HepG2 (cell line): ENCODE measurements around the gene KCTD16. TPM values are rescaled to one million over a fixed set of nuclear protein-coding genes. Genes with fewer than 3 reads are reported as not detected.

Experiments used
- ATAC-seq: fragments of 200-7000 bp; cut with Tn5 transposase; 3 replicates; pipeline ENCODE4 v1.9.1; 2020; ENCODE audit warnings: mild to moderate bottlenecking, moderate library complexity
- BruUV-seq: library from RNA; stranded (reverse); fragments of 400-500 nt; replicated peaks from 2 replicates; lab custom pipeline; 2021; lab: Mats Ljungman, UMichigan
- CTCF ChIA-PET: fragments of 300-600 bp; formaldehyde crosslinking; extraction: SDS; loops from one replicate; lab custom pipeline; 2021; ENCODE audit warnings: low total read pairs, inconsistent platforms, low intra/inter-chr PET ratio; lab: Yijun Ruan, JAX
- POLR2A ChIA-PET: fragments of 350-600 bp; sonication (Branson Sonifier 250); formaldehyde crosslinking; loops from one replicate; lab custom pipeline; 2020; ENCODE audit warnings: antibody characterized with exemption, inconsistent platforms; lab: Yijun Ruan, JAX
- DNase-seq: peaks from one replicate; pipeline ENCODE4 v3.0.0-alpha.2; 2015; ENCODE audit warnings: low spot score
- FAIRE-seq: peaks from 3 replicates; lab custom pipeline; 2011; peaks lifted over from hg19 to GRCh38; lab: Jason Lieb, UNC
- H2AFZ ChIP-seq: one replicate; pipeline ENCODE4 v1.6.1; 2011; ENCODE audit warnings: low read length, inconsistent platforms
- H3K27ac ChIP-seq: fragments of 300-600 bp; 3 replicates; pipeline ENCODE4 v1.8.0; 2011; ENCODE audit warnings: mixed run types, mild to moderate bottlenecking, mixed read lengths, low read length, inconsistent platforms; ENCODE audit not compliant: insufficient read depth; ENCODE audit errors: extremely low read length
- H3K27me3 ChIP-seq, 2 experiments: fragments of 200-600 bp in 1 of 2; 2 replicates in 1 of 2; 3 replicates in 1 of 2; pipeline versions ENCODE4 v1.6.0 to v1.8.0; 2011; ENCODE audit warnings: low read length in 2 of 2, mild to moderate bottlenecking in 2 of 2, moderate library complexity in 2 of 2, inconsistent platforms in 1 of 2; ENCODE audit not compliant: insufficient read depth in 2 of 2, control insufficient read depth in 1 of 2
- H3K36me3 ChIP-seq, 2 experiments: fragments of 200-600 bp in 1 of 2; replicated peaks in 1 of 2; 2 replicates in 1 of 2; 3 replicates in 1 of 2; pipeline versions ENCODE4 v1.5.1 to v1.8.0; 2011; ENCODE audit warnings: low read length in 2 of 2, inconsistent platforms in 1 of 2; ENCODE audit not compliant: insufficient read depth in 2 of 2, control insufficient read depth in 1 of 2
- H3K4me1 ChIP-seq: 2 replicates; pipeline ENCODE4 v1.5.1; 2012; ENCODE audit warnings: low read length, inconsistent platforms; ENCODE audit not compliant: insufficient read depth
- H3K4me2 ChIP-seq: 2 replicates; pipeline ENCODE4 v1.6.0; 2011; ENCODE audit warnings: low read depth, low read length, inconsistent platforms
- H3K4me3 ChIP-seq, 3 experiments: fragments of 200-600 bp in 1 of 3; sonication (generic), shearing (Covaris generic) in 1 of 3; replicated peaks in 1 of 3; 2 replicates each; pipeline ENCODE4 v1.5.1; 2011 to 2016; ENCODE audit warnings: low read length in 3 of 3, inconsistent platforms in 2 of 3, low read depth in 2 of 3, mild to moderate bottlenecking in 2 of 3, control low read depth in 1 of 3, mixed read lengths in 1 of 3; ENCODE audit not compliant: insufficient read depth in 1 of 3
- H3K79me2 ChIP-seq: one replicate; pipeline ENCODE4 v1.6.1; 2011; ENCODE audit warnings: low read length, inconsistent platforms; ENCODE audit not compliant: insufficient read depth
- H3K9ac ChIP-seq: 2 replicates; pipeline ENCODE4 v1.6.0; 2011; ENCODE audit warnings: mild to moderate bottlenecking, low read depth, low read length, inconsistent platforms; ENCODE audit not compliant: insufficient read depth
- H3K9me3 ChIP-seq: 2 replicates; pipeline ENCODE4 v1.5.1; 2012; ENCODE audit warnings: mild to moderate bottlenecking, low read length
- H4K20me1 ChIP-seq: 2 replicates; pipeline ENCODE4 v1.6.0; 2011; ENCODE audit warnings: inconsistent platforms, mild to moderate bottlenecking, low read length, moderate library complexity; ENCODE audit not compliant: insufficient read depth
- POLR2G ChIP-seq: fragments of 200-400 bp; formaldehyde crosslinking; IDR thresholded peaks from 2 replicates; pipeline ENCODE4 v1.6.1; 2018; ENCODE audit warnings: mild to moderate bottlenecking, low read depth, low read length, moderate library complexity
- SOX6 ChIP-seq, 2 experiments: fragments of 450-650 bp in 1 of 2; sonication (generic) in 1 of 2; formaldehyde crosslinking in 1 of 2; IDR thresholded peaks; 2 replicates each; pipeline versions ENCODE4 v1.4.0 to v1.6.1; 2017 to 2020; ENCODE audit warnings: antibody characterized with exemption in 1 of 2, mild to moderate bottlenecking in 1 of 2, missing genetic modification reagents in 1 of 2
- TOPORS ChIP-seq: sonication (generic); formaldehyde crosslinking; IDR thresholded peaks from 2 replicates; pipeline ENCODE4 v1.8.0; 2023; ENCODE audit warnings: mild to moderate bottlenecking, missing genetic modification reagents
- YEATS2 ChIP-seq: sonication (generic); formaldehyde crosslinking; IDR thresholded peaks from 2 replicates; pipeline ENCODE4 v1.4.0; 2020; ENCODE audit warnings: missing genetic modification reagents, borderline replicate concordance
- WGBS: methylation state at CpG from one replicate; pipeline ENCODE4 v1.1.6; 2017; ENCODE audit warnings: low lambda C conversion rate; 5-methylcytosine and 5-hydroxymethylcytosine counted together
- in situ Hi-C: cut with HindIII; loops from 2 replicates; pipeline ENCODE4 v1.10.0; 2017; ENCODE audit warnings: low pct_unique_long_range_greater_than_20kb; ENCODE audit not compliant: extremely low pct_ligation_motif_present
- intact Hi-C: fragments of 100-400 bp; cut with micrococcal nuclease; formaldehyde crosslinking; loops from one replicate; pipeline ENCODE4 v1.10.0; 2022; ENCODE audit not compliant: unreplicated experiment
- polyA plus RNA-seq, 8 experiments: library from polyadenylated mRNA; depleted of rRNA in 3 of 8; stranded (reverse) in 7 of 8; unstranded in 1 of 8; fragments of >200 nt; fragmentation: Illumina TruSeq in 4 of 8; extraction: Trizol in 4 of 8; gene quantifications; 2 replicates each; pipeline versions ENCODE4 v1.2.1 to v1.2.3, GENCODE V29; 2011 to 2016; ENCODE audit warnings: low read depth in 4 of 8, missing spikeins in 1 of 8, mixed read lengths in 1 of 8; ENCODE audit not compliant: insufficient read depth in 1 of 8
- total RNA-seq, 5 experiments: library from RNA; depleted of rRNA; stranded (reverse); fragments of >200 nt; fragmentation: Illumina TruSeq; extraction: Trizol; gene quantifications; 2 replicates each; pipeline ENCODE4 v1.2.3, GENCODE V29; 2016; ENCODE audit warnings: low read depth in 1 of 5
- TF ChIP-seq, protein P1 (sequence below): sonication (generic); formaldehyde crosslinking; IDR thresholded peaks from 2 replicates; pipeline ENCODE4 v1.4.0; 2020; ENCODE audit warnings: low read depth, missing genetic modification reagents
- TF ChIP-seq, protein P2 (sequence below): sonication (generic); formaldehyde crosslinking; IDR thresholded peaks from 2 replicates; pipeline ENCODE4 v1.4.0; 2020; ENCODE audit warnings: missing genetic modification reagents
- TF ChIP-seq, protein P3 (sequence below): sonication (generic); formaldehyde crosslinking; IDR thresholded peaks from 2 replicates; pipeline ENCODE4 v1.4.0; 2020; ENCODE audit warnings: missing genetic modification reagents
- TF ChIP-seq, protein P4 (sequence below): sonication (generic); formaldehyde crosslinking; IDR thresholded peaks from 2 replicates; pipeline ENCODE4 v1.4.0; 2020; ENCODE audit warnings: missing genetic modification reagents

Gene KCTD16
- total and polyA plus RNA-seq, 2 of the 13 experiments (the other 11 are each of a cell fraction or from before 2014, with no cell fraction given): 0.02 to 0.09 TPM

DNA sequence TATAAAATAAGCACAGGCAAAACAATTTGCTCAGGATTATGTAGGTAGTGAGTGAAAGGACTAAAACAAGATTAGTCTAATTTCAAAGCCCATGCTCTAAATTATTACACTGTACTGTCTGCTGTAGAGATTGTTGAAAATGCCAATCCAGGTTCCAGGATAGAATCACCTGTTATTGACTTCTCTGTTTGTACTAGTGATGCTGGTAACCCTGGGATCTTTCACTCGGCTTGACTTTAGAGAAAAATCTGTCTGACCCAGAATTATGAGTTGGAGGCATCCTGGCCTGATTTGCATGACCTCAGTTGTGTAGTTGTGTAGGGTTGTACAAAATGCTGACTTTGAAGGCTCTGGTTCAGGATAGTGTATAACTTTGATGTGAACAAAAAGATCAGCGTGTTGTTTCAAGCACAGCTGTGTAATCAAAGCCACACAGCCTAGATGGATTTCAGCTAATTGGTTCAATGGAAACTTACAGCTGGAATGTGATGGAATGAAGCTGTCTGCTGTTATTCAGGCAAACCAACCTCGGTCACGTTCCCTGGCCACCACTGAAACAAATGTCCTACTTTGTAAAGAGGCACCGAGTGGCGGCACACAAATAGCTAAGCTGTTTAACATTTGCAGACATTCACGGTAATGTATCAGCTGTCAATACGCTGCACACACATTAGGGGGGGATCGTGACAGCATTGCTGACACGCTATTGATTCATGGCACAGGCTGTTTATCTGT is 340.3 kb downstream of the KCTD16 start (continued):
- TF ChIP-seq TOPORS (CRISPR knock-in tag) (no peak), YEATS2 (CRISPR knock-in tag) (no peak)
- TF ChIP-seq, protein P1, sequence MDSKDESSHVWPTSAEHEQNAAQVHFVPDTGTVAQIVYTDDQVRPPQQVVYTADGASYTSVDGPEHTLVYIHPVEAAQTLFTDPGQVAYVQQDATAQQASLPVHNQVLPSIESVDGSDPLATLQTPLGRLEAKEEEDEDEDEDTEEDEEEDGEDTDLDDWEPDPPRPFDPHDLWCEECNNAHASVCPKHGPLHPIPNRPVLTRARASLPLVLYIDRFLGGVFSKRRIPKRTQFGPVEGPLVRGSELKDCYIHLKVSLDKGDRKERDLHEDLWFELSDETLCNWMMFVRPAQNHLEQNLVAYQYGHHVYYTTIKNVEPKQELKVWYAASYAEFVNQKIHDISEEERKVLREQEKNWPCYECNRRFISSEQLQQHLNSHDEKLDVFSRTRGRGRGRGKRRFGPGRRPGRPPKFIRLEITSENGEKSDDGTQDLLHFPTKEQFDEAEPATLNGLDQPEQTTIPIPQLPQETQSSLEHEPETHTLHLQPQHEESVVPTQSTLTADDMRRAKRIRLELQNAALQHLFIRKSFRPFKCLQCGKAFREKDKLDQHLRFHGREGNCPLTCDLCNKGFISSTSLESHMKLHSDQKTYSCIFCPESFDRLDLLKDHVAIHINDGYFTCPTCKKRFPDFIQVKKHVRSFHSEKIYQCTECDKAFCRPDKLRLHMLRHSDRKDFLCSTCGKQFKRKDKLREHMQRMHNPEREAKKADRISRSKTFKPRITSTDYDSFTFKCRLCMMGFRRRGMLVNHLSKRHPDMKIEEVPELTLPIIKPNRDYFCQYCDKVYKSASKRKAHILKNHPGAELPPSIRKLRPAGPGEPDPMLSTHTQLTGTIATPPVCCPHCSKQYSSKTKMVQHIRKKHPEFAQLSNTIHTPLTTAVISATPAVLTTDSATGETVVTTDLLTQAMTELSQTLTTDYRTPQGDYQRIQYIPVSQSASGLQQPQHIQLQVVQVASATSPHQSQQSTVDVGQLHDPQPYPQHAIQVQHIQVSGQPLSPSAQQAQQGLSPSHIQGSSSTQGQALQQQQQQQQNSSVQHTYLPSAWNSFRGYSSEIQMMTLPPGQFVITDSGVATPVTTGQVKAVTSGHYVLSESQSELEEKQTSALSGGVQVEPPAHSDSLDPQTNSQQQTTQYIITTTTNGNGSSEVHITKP (CRISPR knock-in tag): no peak
- TF ChIP-seq, all 625 proteins: peak for 5

DNA sequence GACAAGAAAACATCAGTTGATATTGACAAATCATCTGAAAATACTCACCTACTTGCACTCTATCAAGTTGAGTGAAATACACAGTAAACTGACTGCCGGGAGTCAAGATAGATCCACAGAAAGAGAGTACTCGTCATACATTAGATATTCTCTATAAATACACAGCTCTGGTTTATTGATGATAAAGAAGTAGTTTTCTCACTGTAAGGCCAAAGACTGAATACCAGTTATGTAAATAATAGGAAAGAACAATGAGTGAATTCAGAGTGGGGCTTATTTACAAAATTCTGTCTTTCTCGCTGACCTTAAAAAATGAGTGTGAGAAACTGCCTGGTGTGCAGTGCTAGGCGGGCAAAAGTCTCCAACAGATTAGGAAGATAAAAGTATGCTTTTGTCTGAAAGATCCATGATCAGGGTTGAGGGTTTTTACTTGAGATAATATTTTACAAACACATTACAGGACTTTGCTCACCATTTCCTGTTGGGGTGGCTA is 341.0 kb downstream of the KCTD16 start:
- FAIRE-seq: no peak
- no peaks in the 10 kb centered on the region for H3K9me3 ChIP-seq
- CTCF ChIA-PET: no interaction called here
- TF ChIP-seq POLR2G: no peak
- no peak for TF ChIP-seq SOX6 (IDR thresholded peaks at IDR 0.05)
- peak; percentile 4; the same call in 1 of the 2 replicates for TF ChIP-seq SOX6 (CRISPR knock-in tag; IDR thresholded peaks at IDR 0.05)
- TF ChIP-seq, protein P2, sequence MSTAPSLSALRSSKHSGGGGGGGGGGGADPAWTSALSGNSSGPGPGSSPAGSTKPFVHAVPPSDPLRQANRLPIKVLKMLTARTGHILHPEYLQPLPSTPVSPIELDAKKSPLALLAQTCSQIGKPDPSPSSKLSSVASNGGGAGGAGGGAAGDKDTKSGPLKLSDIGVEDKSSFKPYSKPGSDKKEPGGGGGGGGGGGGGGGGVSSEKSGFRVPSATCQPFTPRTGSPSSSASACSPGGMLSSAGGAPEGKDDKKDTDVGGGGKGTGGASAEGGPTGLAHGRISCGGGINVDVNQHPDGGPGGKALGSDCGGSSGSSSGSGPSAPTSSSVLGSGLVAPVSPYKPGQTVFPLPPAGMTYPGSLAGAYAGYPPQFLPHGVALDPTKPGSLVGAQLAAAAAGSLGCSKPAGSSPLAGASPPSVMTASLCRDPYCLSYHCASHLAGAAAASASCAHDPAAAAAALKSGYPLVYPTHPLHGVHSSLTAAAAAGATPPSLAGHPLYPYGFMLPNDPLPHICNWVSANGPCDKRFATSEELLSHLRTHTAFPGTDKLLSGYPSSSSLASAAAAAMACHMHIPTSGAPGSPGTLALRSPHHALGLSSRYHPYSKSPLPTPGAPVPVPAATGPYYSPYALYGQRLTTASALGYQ (CRISPR knock-in tag): no peak
- TF ChIP-seq, protein P3, sequence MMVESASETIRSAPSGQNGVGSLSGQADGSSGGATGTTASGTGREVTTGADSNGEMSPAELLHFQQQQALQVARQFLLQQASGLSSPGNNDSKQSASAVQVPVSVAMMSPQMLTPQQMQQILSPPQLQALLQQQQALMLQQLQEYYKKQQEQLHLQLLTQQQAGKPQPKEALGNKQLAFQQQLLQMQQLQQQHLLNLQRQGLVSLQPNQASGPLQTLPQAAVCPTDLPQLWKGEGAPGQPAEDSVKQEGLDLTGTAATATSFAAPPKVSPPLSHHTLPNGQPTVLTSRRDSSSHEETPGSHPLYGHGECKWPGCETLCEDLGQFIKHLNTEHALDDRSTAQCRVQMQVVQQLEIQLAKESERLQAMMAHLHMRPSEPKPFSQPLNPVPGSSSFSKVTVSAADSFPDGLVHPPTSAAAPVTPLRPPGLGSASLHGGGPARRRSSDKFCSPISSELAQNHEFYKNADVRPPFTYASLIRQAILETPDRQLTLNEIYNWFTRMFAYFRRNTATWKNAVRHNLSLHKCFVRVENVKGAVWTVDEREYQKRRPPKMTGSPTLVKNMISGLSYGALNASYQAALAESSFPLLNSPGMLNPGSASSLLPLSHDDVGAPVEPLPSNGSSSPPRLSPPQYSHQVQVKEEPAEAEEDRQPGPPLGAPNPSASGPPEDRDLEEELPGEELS (CRISPR knock-in tag): peak; percentile 2; the same call in 1 of the 2 replicates
- TF ChIP-seq, protein P4, sequence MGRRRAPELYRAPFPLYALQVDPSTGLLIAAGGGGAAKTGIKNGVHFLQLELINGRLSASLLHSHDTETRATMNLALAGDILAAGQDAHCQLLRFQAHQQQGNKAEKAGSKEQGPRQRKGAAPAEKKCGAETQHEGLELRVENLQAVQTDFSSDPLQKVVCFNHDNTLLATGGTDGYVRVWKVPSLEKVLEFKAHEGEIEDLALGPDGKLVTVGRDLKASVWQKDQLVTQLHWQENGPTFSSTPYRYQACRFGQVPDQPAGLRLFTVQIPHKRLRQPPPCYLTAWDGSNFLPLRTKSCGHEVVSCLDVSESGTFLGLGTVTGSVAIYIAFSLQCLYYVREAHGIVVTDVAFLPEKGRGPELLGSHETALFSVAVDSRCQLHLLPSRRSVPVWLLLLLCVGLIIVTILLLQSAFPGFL: no peak

More for the DNA sequence above, 341.0 kb downstream of the KCTD16 start:
- no peak for DNase-seq
- Histone ChIP-seq H2AFZ (no peak overlapping the region), H3K4me3 (peak overlapping the region in 2 of 3 experiments; percentile 6 to 18; a peak in 1 of 6 replicates), H3K36me3 (no peaks in the 10 kb centered on the region), H3K27me3 (no peaks in the 10 kb centered on the region), H3K9ac (no peak overlapping the region), H3K27ac (no peak overlapping the region), H4K20me1 (no peaks in the 10 kb centered on the region), H3K79me2 (no peaks in the 10 kb centered on the region), H3K4me1 (peaks cover 21% of the 10 kb centered on the region), H3K4me2 (peak overlapping the region; percentile 66)
- in situ Hi-C loops: no loop called here
- POLR2A ChIA-PET: no interaction called here
- peak; percentile 36; the same call in 2 of the 3 replicates for ATAC-seq
- no TSS peak for BruUV-seq
- intact Hi-C loops: no loop called here
- under 1% methylated on average over 4 of the region's 4 CpGs for WGBS
